Subcutaneous adipose tissue (tissue), 4 donors: ENCODE results near the gene GLRA3. TPM values are rescaled to one million over a fixed set of nuclear protein-coding genes. Genes with fewer than 3 reads are reported as not detected.

Source experiments
- CTCF ChIP-seq: fragments of 450-650 bp; IDR thresholded peaks from one replicate; pipeline ENCODE4 v1.5.1; 2016; ENCODE audit warnings: low read depth, mild to moderate bottlenecking, control low read depth, antibody characterized with exemption, moderate library complexity
- total RNA-seq, 4 donors: library from RNA; depleted of rRNA; stranded (reverse); fragments of >200 nt; gene quantifications; one replicate each; pipeline ENCODE4 v1.1.0, GENCODE V29; 2016

The GLRA3 gene
- total RNA-seq, 4 donors from 2014 or later: 0.17 TPM; not detected in 3

DNA sequence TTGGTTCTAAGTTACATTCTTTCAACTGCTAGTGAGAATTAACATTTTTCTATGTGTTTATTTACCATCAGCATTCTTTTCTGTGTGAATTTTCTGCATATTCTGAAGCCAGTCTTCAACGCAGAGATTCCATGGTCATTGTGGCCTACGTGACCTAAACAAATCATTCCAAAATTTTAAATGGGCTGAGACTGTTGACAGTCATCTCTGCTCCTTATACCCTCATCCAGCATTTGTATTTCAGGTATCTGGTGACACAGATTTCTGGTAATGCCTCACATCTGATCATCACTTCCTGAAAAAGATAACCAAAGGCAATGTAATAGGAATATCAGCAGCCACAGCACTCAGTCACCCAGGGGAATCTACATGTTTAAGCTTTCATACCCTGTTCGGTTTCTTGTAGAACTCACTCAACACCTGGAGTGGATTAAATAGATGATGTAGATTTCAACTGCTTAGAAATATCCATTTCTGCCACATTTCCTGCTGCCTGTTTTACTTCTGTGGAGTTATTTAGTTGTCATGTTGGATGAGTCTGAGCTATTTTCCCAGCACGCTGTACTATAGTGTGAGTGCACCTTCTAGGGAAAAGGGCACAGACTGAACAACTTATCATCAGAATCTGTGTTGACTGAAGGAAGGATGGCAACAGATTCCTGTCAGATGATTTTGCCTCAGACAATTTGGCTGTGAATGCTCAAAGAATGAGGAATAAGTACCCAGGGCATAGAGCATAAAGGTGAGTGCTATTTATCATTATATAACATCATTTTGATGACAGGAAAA, 233.7 kb downstream of the GLRA3 start:
- TF ChIP-seq CTCF: no peak

DNA sequence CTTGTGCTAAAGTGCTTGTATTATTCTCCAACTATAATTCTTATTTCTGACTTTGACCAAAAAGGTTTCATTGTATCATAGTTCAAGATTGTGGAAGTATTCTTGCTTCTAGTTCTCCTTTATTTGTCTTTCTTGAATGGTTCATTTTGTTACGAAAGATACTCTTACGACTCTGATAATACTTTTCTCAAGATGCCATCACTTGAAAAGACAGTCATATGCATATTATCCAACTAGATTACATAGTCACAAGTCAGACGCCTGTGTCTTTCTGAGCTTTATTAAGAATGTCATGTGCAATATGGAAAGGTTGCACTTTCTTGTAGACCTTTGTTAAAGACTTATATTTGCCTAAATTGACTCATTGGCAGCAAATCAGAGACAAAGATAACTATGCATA, 235.3 kb downstream of the GLRA3 start:
- TF ChIP-seq CTCF: no peak

- TF ChIP-seq CTCF: no peak
These were observed 236.1 kb downstream of the GLRA3 start for GRCh38 chr4:174592985-174593335.

GRCh38 chr4:174592256-174592984, 236.6 kb downstream of the GLRA3 start:
- no peak for TF ChIP-seq CTCF

DNA sequence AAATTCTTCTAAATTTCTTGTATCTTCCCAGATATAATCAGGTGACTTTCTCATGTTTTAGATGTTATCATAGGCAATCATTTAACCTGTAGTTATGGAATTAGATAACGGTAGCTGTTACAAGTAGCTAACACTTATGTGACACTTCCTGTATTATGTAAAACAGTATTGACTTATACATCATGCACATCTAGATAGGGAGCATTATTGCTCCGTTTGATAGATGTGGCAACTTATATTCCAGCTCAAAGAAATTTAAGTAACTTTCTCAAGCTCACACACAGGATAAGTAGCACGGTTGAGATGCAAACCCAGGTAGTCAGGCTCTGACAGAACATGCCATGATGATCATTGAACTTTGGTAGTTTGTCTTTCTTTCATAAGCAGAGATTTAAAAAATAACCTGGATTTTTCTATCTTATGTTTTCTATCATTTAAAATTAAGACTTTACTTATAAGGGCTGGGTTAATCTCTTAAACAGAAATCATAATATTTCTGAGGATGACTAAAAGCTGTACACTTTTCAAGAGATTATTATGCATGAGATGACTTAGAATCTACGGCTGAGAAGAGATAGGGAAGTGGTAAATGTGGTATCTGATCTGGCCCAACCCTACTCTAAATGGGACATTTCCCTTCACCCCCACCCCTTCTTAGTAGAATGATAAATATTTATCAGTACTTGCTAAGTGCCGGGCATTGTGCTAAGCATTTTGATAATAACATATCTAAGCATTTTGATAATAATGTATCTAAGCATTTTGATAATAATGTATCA, 237.6 kb downstream of the GLRA3 start:
- TF ChIP-seq CTCF: no peak

DNA sequence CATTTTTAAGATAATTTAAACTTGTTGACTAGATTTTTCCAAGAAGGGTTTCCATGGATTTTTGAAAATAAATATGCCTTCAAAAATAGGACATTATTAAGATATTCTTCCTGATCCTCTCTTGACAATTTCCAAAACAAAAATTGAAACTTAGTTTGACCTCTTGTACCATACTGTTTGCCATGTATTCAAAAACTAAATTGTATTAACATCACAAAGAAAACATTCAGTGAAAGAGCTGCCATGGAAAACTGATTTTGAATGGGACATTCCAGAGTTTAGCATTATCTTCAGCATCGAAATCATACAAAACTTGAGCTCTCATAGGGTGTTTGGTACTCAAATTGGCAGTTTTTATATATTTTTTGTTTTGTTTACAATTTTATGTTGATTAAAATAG, 238.7 kb downstream of the GLRA3 start:
- TF ChIP-seq CTCF: no peak

Other genes with a start within 250 kb of the GLRA3 start
- not detected for gene ADAM29, start 89.1 kb upstream of the GLRA3 start, total RNA-seq